Ishikawa (cell line): Measurements from ENCODE around the gene MICAL3.

Source experiments
- REST ChIP-seq: IDR thresholded peaks from 2 replicates; pipeline ENCODE4 v1.6.1; 2012; ENCODE audit warnings: low read depth, mild to moderate bottlenecking
- TEAD4 ChIP-seq: IDR thresholded peaks from 2 replicates; pipeline ENCODE4 v1.6.1; 2012

- TF ChIP-seq REST (no peak), TEAD4 (no peak)
Observed at GRCh38 chr22:17902960-17903359, 121.4 kb downstream of the MICAL3 start.
